HEK293 (cell line): Measurements from ENCODE around the gene FHL3.
A peak's percentile ranks its signal among the peaks of the same experiment; 100 is the strongest.

ENCODE experiments used
- CTCF ChIA-PET: fragments of 350-600 bp; formaldehyde crosslinking; extraction: SDS; loops from one replicate; lab custom pipeline; 2021; ENCODE audit warnings: antibody characterized with exemption; lab: Yijun Ruan, JAX
- POLR2A ChIA-PET: fragments of 300-600 bp; formaldehyde crosslinking; extraction: SDS; loops from one replicate; lab custom pipeline; 2020; ENCODE audit warnings: antibody characterized with exemption, inconsistent platforms; lab: Yijun Ruan, JAX
- H3K27ac ChIP-seq: fragments of 200-500 bp; sonication (Bioruptor generic); 2 replicates; pipeline ENCODE4 v1.5.1; 2014; ENCODE audit warnings: low read depth, low read length, control low read depth, inconsistent platforms; ENCODE audit errors: extremely low read depth
- H3K36me3 ChIP-seq, 2 experiments: fragments of 200-500 bp in 1 of 2; sonication (Bioruptor generic) in 1 of 2; 1 replicate in 1 of 2; 2 replicates in 1 of 2; pipeline ENCODE4 v1.5.1; 2014 to 2017; ENCODE audit warnings: inconsistent platforms in 2 of 2, low read length in 2 of 2; ENCODE audit not compliant: control insufficient read depth in 2 of 2, insufficient read depth in 1 of 2
- H3K4me1 ChIP-seq: fragments of 200-500 bp; sonication (Bioruptor generic); 2 replicates; pipeline ENCODE4 v1.5.1; 2014; ENCODE audit warnings: mild to moderate bottlenecking, low read length, inconsistent platforms; ENCODE audit not compliant: control insufficient read depth, insufficient read depth
- H3K4me3 ChIP-seq: 2 replicates; pipeline ENCODE4 v1.5.1; 2011; ENCODE audit warnings: low read depth, mild to moderate bottlenecking, control low read depth, low read length, moderate library complexity
- H3K9me3 ChIP-seq: fragments of 200-500 bp; sonication (Bioruptor generic); 2 replicates; pipeline ENCODE4 v1.5.1; 2014; ENCODE audit warnings: low read depth, low read length, inconsistent platforms; ENCODE audit not compliant: control insufficient read depth, insufficient read depth
- GLI4 ChIP-seq: fragments of 450-650 bp; formaldehyde crosslinking; IDR thresholded peaks from 2 replicates; pipeline ENCODE4 v1.5.1; 2016; ENCODE audit warnings: missing biosample characterization, missing genetic modification characterization
- GLIS1 ChIP-seq: fragments of 450-650 bp; formaldehyde crosslinking; IDR thresholded peaks from 2 replicates; pipeline ENCODE4 v1.5.1; 2016; ENCODE audit warnings: missing biosample characterization, missing genetic modification characterization
- KLF9 ChIP-seq: fragments of 450-650 bp; formaldehyde crosslinking; IDR thresholded peaks from 2 replicates; pipeline ENCODE4 v1.5.1; 2016; ENCODE audit warnings: missing biosample characterization, missing genetic modification characterization, low read depth
- MEIS1 ChIP-seq: sonication (generic); formaldehyde crosslinking; IDR thresholded peaks from 2 replicates; pipeline ENCODE4 v1.8.1; 2022; ENCODE audit warnings: missing genetic modification reagents, mild to moderate bottlenecking, borderline replicate concordance
- PRDM10 ChIP-seq: fragments of 450-650 bp; formaldehyde crosslinking; IDR thresholded peaks from 2 replicates; pipeline ENCODE4 v1.5.1; 2016; ENCODE audit warnings: missing biosample characterization, missing genetic modification characterization
- YY1 ChIP-seq: fragments of 450-650 bp; formaldehyde crosslinking; IDR thresholded peaks from 2 replicates; pipeline ENCODE4 v1.5.1; 2018; ENCODE audit warnings: missing biosample characterization, missing genetic modification characterization
- ZBTB20 ChIP-seq: fragments of 450-650 bp; formaldehyde crosslinking; IDR thresholded peaks from 2 replicates; pipeline ENCODE4 v1.5.1; 2016; ENCODE audit warnings: missing biosample characterization, missing genetic modification characterization
- ZFHX2 ChIP-seq: fragments of 450-650 bp; formaldehyde crosslinking; conservative IDR thresholded peaks from 2 replicates; pipeline ENCODE4 v1.5.1; 2016; ENCODE audit warnings: missing biosample characterization, missing genetic modification characterization
- ZNF169 ChIP-seq: fragments of 450-650 bp; formaldehyde crosslinking; IDR thresholded peaks from 2 replicates; pipeline ENCODE4 v1.5.1; 2016; ENCODE audit warnings: missing biosample characterization, missing genetic modification characterization
- ZNF214 ChIP-seq: fragments of 450-650 bp; formaldehyde crosslinking; IDR thresholded peaks from 2 replicates; pipeline ENCODE4 v1.5.1; 2017; ENCODE audit warnings: missing biosample characterization, mild to moderate bottlenecking, missing genetic modification characterization, borderline replicate concordance
- ZNF223 ChIP-seq: fragments of 450-650 bp; formaldehyde crosslinking; IDR thresholded peaks from 2 replicates; pipeline ENCODE4 v1.5.1; 2016; ENCODE audit warnings: missing biosample characterization, missing genetic modification characterization
- ZNF311 ChIP-seq: fragments of 450-650 bp; formaldehyde crosslinking; IDR thresholded peaks from 2 replicates; pipeline ENCODE4 v1.5.1; 2017; ENCODE audit warnings: missing biosample characterization, missing genetic modification characterization, borderline replicate concordance
- ZNF529 ChIP-seq: fragments of 450-650 bp; formaldehyde crosslinking; IDR thresholded peaks from 2 replicates; pipeline ENCODE4 v1.5.1; 2017; ENCODE audit warnings: missing genetic modification characterization, missing biosample characterization; ENCODE audit not compliant: insufficient replicate concordance
- ZNF548 ChIP-seq: fragments of 450-650 bp; formaldehyde crosslinking; IDR thresholded peaks from 2 replicates; pipeline ENCODE4 v1.5.1; 2016; ENCODE audit warnings: missing biosample characterization, missing genetic modification characterization
- ZNF560 ChIP-seq: fragments of 450-650 bp; formaldehyde crosslinking; IDR thresholded peaks from 2 replicates; pipeline ENCODE4 v1.5.1; 2017; ENCODE audit warnings: missing biosample characterization, missing genetic modification characterization, borderline replicate concordance
- ZNF571 ChIP-seq: fragments of 450-650 bp; formaldehyde crosslinking; IDR thresholded peaks from 2 replicates; pipeline ENCODE4 v1.5.0; 2017; ENCODE audit warnings: missing biosample characterization, missing genetic modification characterization
- ZNF600 ChIP-seq: fragments of 450-650 bp; formaldehyde crosslinking; IDR thresholded peaks from 2 replicates; pipeline ENCODE4 v1.5.1; 2016; ENCODE audit warnings: missing biosample characterization, missing genetic modification characterization
- TF ChIP-seq, protein P1 (sequence below): fragments of 450-650 bp; formaldehyde crosslinking; IDR thresholded peaks from 2 replicates; pipeline ENCODE4 v1.5.1; 2016; ENCODE audit warnings: missing biosample characterization, missing genetic modification characterization

Gene FHL3

GRCh38 chr1:38041936-38042834, 36.9 kb upstream of the FHL3 start:
- POLR2A ChIA-PET = no interaction called here
- H3K36me3 ChIP-seq = no peaks in the 10 kb centered on the region
- peak; percentile 23; the same call in 1 of the 2 replicates for TF ChIP-seq ZFHX2
- TF ChIP-seq, protein P1, sequence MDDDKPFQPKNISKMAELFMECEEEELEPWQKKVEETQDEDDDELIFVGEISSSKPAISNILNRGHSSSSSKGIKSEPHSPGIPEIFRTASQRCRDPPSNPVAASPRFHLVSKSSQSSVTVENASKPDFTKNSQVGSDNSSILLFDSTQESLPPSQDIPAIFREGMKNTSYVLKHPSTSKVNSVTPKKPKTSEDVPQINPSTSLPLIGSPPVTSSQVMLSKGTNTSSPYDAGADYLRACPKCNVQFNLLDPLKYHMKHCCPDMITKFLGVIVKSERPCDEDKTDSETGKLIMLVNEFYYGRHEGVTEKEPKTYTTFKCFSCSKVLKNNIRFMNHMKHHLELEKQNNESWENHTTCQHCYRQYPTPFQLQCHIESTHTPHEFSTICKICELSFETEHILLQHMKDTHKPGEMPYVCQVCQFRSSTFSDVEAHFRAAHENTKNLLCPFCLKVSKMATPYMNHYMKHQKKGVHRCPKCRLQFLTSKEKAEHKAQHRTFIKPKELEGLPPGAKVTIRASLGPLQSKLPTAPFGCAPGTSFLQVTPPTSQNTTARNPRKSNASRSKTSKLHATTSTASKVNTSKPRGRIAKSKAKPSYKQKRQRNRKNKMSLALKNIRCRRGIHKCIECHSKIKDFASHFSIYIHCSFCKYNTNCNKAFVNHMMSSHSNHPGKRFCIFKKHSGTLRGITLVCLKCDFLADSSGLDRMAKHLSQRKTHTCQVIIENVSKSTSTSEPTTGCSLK (tag by site-specific recombination) = no peak
- TF ChIP-seq, all 188 proteins: peak for 1
- Histone ChIP-seq H3K4me3 (no peak overlapping the region), H3K27ac (no peak overlapping the region), H3K4me1 (no peaks in the 10 kb centered on the region), H3K9me3 (no peaks in the 10 kb centered on the region)
- CTCF ChIA-PET = interaction anchor here (0.9 to 1.4 kb wide), 3 partner anchors 12 to 16 kb away, joined by 4 to 5 read pairs (median 4); no protein-coding TSS in a partner anchor

DNA sequence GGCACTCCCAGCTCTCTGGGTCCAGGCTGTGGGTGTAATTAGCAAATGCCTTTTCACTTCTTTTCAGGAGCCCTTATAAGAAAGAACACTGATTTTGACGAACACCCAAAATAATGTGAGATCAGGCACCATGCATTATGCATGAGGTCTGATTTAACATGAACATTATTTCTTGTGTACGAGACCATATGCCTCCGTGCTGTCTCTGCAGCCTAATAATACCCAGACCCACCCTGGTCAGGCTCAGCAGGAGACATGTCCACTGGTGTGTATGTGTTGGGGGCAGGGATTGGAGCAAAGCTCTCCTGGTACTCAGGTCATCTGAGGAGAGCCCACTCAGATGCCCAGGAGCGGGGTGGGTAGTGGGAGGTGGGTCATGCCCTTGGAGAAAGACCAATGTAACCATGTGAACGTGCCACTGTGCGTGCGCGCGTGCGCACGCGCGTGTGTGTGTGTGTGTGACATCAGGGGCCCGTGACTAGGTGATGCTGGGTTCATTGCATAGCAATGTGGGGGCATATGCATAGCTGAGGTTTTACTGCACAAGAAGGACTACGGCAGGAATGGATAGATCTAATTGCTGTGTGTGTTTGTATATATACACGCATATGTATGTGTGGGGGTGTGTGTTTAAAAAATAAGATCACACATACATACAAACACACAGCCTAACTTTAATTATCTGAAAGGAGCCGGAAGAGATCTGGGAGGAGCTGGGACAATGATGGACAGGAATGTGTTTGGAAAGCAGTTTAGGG, 34.2 kb upstream of the FHL3 start:
- POLR2A ChIA-PET = no interaction called here
- H3K36me3 ChIP-seq = no peaks in the 10 kb centered on the region
- TF ChIP-seq ZNF600 (tag by site-specific recombination) (no peak), PRDM10 (tag by site-specific recombination) (no peak), ZNF560 (no peak), GLI4 (no peak), ZBTB20 (tag by site-specific recombination) (no peak), ZNF169 (no peak), ZNF223 (no peak), YY1 (tag by site-specific recombination) (no peak), ZNF548 (tag by site-specific recombination) (no peak), GLIS1 (tag by site-specific recombination) (no peak), ZNF311 (tag by site-specific recombination) (no peak), ZNF571 (tag by site-specific recombination) (no peak), ZNF529 (tag by site-specific recombination) (no peak), MEIS1 (no peak), KLF9 (tag by site-specific recombination) (no peak), ZNF214 (no peak)
- no peaks in the 10 kb centered on the region for H3K4me1 ChIP-seq
- no peak overlapping the region for H3K4me3 ChIP-seq
- CTCF ChIA-PET = interaction anchor here (0.7 to 1.5 kb wide), 5 partner anchors 10 to 794 kb away, joined by 3 to 8 read pairs (median 3); no protein-coding TSS in a partner anchor
- no peak overlapping the region for H3K27ac ChIP-seq
- no peaks in the 10 kb centered on the region for H3K9me3 ChIP-seq
